Activated CD4-positive, alpha-beta T cell treated with anti-CD3 and anti-CD28 coated beads, Interleukin-2, amount 50 U/mL, for 16 hours (primary cell): ENCODE data around the gene APOB.

Experiments used
- DNase-seq: peaks from one replicate; pipeline ENCODE4 v3.0.0-alpha.2; 2020

Gene APOB

GRCh38 chr2:20972792-20973565, 70.9 kb downstream of the APOB start:
- no peak for DNase-seq

- DNase-seq, result no peak
Observed at GRCh38 chr2:20972110-20972509, 71.8 kb downstream of the APOB start.

GRCh38 chr2:20970068-20970467, 73.8 kb downstream of the APOB start:
- DNase-seq, result no peak

- no peak for DNase-seq
Observed at GRCh38 chr2:20966061-20966595, 77.7 kb downstream of the APOB start.

GRCh38 chr2:20965221-20965620, 78.7 kb downstream of the APOB start:
- DNase-seq, result no peak

DNA sequence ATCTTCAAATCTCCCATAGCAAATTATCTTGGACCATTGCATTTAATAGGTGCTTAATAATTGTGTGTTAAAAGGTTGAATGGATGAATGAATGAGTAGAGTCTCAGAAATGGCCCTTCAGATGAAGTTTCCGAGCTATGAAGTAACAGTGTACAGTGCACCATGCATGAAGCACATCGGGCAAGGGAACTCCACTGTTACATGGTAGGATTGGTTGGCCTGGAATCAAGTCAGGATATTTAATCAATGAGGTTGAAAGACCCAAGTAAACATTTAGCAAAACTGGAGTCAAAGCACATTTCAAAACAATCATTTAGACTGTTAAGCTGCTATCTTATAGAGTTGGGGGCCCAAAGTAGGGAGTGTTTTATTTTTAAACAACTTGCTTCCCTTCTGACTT, 80.0 kb downstream of the APOB start:
- DNase-seq, result no peak

DNA sequence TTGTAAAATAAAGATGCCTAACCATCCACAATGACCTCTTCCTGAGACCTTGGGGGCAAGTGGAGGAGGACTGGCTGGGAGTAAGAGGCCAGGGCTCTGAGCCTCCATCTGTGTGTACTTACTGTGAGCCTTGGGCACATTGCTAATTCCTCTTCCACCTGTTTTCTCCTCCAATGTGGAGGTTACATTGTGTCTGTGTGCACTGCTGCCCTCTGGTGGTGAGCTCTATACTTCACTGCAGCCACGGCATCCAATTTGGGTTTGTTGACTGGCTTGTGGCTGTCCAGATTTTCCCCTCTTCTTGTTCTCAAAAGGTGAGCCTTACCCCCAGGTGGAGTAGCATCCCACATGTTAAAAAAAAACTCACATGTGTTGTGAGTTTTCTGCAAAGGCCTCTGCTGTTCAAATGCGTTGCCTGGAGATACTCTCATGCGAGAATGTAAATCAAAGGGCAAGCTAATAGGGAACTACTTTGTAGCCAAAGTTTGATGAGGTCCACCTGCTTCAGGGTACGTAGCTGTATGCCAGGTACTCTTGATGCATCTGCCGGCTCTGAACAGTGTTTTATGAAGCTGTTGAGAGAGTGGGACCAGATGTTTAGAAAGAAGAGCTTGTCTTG, 80.8 kb downstream of the APOB start:
- peak; percentile 67 for DNase-seq

GRCh38 chr2:20961858-20962257, 82.0 kb downstream of the APOB start:
- DNase-seq, result no peak

DNA sequence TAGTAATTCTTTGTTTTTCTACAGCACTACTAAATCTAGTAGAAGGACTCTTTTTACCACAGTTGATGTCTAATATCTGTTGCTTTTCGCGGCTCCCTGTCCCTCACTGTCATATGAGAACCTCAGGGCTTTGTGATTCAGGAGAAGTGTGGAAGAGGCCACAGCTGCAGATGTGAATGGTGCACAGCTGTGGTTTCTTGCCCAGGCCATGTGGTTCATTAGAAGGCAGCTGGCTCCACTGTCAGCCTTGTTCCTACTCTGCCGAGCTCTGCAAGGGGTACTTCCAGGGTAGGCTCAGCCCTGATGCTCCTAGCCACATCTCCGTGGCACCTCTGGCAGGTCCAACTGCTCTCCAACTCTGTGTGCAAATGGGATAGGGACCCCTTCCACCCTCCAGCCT, 83.9 kb downstream of the APOB start:
- DNase-seq, result no peak

GRCh38 chr2:20959252-20959651, 84.6 kb downstream of the APOB start:
- no peak for DNase-seq

DNA sequence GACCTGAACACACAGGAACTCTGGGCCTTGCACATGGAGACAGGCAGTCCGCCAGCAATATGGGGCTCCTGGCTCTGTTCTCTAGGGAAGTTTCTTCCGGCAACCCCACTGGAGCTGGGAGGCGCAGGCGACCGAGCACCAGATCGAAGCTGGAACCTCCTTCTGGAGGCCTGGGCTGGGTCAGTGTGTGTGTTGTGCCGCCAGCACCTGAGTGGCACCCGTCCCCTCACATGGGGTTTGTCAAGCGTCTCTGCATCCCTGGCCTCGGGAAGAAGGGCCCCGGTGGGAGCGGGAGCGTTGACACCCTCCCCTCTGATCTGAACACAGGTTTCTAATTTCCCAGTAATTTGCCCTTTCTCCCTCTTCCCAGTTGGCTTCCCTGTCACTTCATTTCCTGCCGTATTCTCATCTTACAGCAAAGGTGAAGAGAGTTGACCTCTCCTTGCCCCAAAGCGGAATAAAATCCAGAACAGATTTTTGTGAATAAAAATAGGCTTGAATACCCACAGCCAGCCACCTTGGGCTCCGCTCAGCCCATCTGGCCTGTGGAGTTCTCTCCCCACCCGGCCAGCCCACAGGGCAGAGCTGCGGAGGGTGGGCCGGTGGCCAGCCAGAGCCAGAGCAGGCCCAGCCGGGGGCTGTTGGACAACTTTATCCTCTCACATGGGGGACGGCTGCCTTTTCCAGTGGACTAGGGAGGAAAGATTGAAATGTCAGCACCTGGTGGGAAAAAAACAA, 85.9 kb downstream of the APOB start:
- DNase-seq, result no peak

- DNase-seq, result no peak
Observed at GRCh38 chr2:20955277-20956026, 88.4 kb downstream of the APOB start.

- no peak for DNase-seq
Observed at GRCh38 chr2:20953146-20953824, 90.6 kb downstream of the APOB start.
